GM12878 (cell line): Measurements from ENCODE around the gene KCNIP3. TPM values are rescaled to one million over a fixed set of nuclear protein-coding genes. Genes with fewer than 3 reads are reported as not detected.
A peak's percentile ranks its signal among the peaks of the same experiment; 100 is the strongest.

Experiments
- ATF7 ChIP-seq: fragments of 450-650 bp; IDR thresholded peaks from 2 replicates; pipeline ENCODE4 v1.6.1; 2016; ENCODE audit warnings: low read depth, mild to moderate bottlenecking
- BCLAF1 ChIP-seq: fragments of 450-650 bp; IDR thresholded peaks from 2 replicates; pipeline ENCODE4 v1.6.1; 2017; ENCODE audit warnings: antibody characterized with exemption, mild to moderate bottlenecking, moderate library complexity
- CBFB ChIP-seq: IDR thresholded peaks from 2 replicates; pipeline ENCODE4 v1.6.1; 2016; ENCODE audit warnings: antibody characterized with exemption, low read depth
- EGR1 ChIP-seq, 2 experiments: IDR thresholded peaks; 1 replicate in 1 of 2; 2 replicates in 1 of 2; pipeline ENCODE4 v1.6.1; 2011 to 2012; ENCODE audit warnings: low read depth in 2 of 2, low read length in 2 of 2, borderline replicate concordance in 1 of 2, mild to moderate bottlenecking in 1 of 2, moderate library complexity in 1 of 2
- FOXK2 ChIP-seq: fragments of 450-650 bp; IDR thresholded peaks from 2 replicates; pipeline ENCODE4 v1.6.1; 2017; ENCODE audit warnings: mild to moderate bottlenecking, moderate library complexity
- IRF4 ChIP-seq: IDR thresholded peaks from 2 replicates; pipeline ENCODE4 v1.6.1; 2011; ENCODE audit warnings: low read depth, low read length
- TBL1XR1 ChIP-seq: IDR thresholded peaks from 2 replicates; pipeline ENCODE4 v1.6.1; 2012; ENCODE audit warnings: low read depth, low read length, improper control_type of control experiment
- WRNIP1 ChIP-seq: IDR thresholded peaks from 2 replicates; pipeline ENCODE4 v1.6.1; 2011; ENCODE audit warnings: low read depth, low read length, improper control_type of control experiment, borderline replicate concordance
- ZBTB11 ChIP-seq: fragments of 450-650 bp; formaldehyde crosslinking; IDR thresholded peaks from 2 replicates; pipeline ENCODE4 v1.5.0; 2022; ENCODE audit warnings: mild to moderate bottlenecking, missing genetic modification characterization
- ZBTB40 ChIP-seq: fragments of 450-650 bp; IDR thresholded peaks from 2 replicates; pipeline ENCODE4 v1.6.1; 2016; ENCODE audit warnings: mild to moderate bottlenecking, moderate library complexity, borderline replicate concordance
- ZNF217 ChIP-seq: fragments of 450-650 bp; IDR thresholded peaks from 2 replicates; pipeline ENCODE4 v1.6.1; 2017; ENCODE audit warnings: antibody characterized with exemption, mild to moderate bottlenecking
- polyA plus RNA-seq, 11 experiments: library from polyadenylated mRNA; depleted of rRNA in 4 of 11; unstranded in 6 of 11; stranded (reverse) in 5 of 11; fragments of >200 nt; fragmentation: Nextera tagmentation in 4 of 11; fragmentation: Illumina TruSeq in 1 of 11; extraction: Ambion mirVana in 4 of 11; extraction: Trizol in 1 of 11; gene quantifications; 1 replicate in 1 of 11; 2 replicates in 10 of 11; pipeline versions ENCODE4 v1.2.1 to v1.2.3, GENCODE V29; 2011 to 2016; ENCODE audit warnings: inconsistent platforms in 2 of 11, missing spikeins in 2 of 11, low read depth in 1 of 11
- total RNA-seq, 4 experiments: library from RNA; depleted of rRNA in 3 of 4; stranded (reverse); fragments of >200 nt in 3 of 4; fragmentation: Illumina TruSeq in 1 of 4; extraction: Trizol in 1 of 4; gene quantifications; 2 replicates each; pipeline versions ENCODE4 v1.2.1 to v1.2.3, GENCODE V29; 2013 to 2021
- TF ChIP-seq, protein P1 (sequence below): IDR thresholded peaks from 2 replicates; pipeline ENCODE4 v1.6.1; 2012; ENCODE audit warnings: low read depth, low read length, improper control_type of control experiment

The KCNIP3 gene
- total and polyA plus RNA-seq, 10 of the 15 experiments (the other 5 are each of a cell fraction or from before 2014, with no cell fraction given) = not detected

DNA sequence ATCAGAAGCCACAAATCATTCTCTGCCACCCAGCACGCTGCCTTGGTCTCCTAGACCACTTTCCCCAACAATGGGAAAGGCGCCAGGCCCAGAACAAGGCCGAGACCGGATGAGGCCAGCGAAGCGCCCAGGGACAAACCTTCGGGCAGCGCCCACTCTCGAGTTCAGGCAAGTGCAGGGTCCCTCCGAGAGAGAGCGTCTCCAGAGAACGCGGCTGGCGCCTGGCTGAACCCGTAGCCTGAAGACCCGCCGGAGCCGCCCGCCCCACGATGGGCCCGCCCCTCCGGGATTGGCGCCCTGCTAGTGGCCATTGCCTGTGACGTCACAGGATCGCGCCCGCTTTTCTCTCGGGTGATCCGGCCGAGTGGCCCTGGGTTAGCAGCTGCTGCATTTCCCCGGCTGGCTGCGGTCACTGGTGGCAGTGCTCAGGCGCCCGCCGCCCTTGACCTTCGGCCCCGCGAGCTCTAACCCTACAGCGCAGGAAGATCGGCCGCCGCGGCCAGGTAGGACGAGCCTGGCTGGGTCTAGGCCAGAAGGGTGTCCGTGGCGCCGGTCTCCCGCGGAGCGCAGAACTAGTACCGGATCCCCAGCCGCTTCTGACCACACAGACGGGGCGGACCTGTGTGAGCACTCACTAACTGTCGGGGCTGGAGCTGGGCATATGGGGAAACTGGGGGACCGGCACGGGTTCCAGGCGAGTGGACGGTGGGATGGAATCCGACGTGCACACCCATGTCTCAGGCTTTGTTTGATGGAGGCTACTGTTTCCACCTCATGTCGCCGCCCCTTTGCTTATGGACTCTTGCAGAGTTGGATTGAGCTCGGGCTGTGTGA lies 105.4 kb downstream of the KCNIP3 start, which contains the start of gene FAHD2A (continued):
- no peak for TF ChIP-seq ZBTB11 (CRISPR knock-in tag)
- TF ChIP-seq, protein P1, sequence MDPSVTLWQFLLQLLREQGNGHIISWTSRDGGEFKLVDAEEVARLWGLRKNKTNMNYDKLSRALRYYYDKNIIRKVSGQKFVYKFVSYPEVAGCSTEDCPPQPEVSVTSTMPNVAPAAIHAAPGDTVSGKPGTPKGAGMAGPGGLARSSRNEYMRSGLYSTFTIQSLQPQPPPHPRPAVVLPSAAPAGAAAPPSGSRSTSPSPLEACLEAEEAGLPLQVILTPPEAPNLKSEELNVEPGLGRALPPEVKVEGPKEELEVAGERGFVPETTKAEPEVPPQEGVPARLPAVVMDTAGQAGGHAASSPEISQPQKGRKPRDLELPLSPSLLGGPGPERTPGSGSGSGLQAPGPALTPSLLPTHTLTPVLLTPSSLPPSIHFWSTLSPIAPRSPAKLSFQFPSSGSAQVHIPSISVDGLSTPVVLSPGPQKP = no peak
- no peak for TF ChIP-seq ZBTB40
- TF ChIP-seq IRF4 = no peak
- no peak for TF ChIP-seq BCLAF1
- TF ChIP-seq TBL1XR1 = no peak
- TF ChIP-seq WRNIP1 = no peak
- no peak for TF ChIP-seq ZNF217
- no peak for TF ChIP-seq EGR1 (IDR thresholded peaks at IDR 0.05; ENCODE audit: borderline replicate concordance in 1 of 2, low read depth in 2 of 2, low read length in 2 of 2)
- no peak for TF ChIP-seq FOXK2
- peak; percentile 82 for TF ChIP-seq ATF7
- TF ChIP-seq CBFB = peak; percentile 80; the same call in 1 of the 2 replicates
